ENCODE results near the gene DNAH10. TPM values are rescaled to one million over a fixed set of nuclear protein-coding genes. Genes with fewer than 3 reads are reported as not detected.

The DNAH10 gene
- total RNA-seq, 1 donor from 2014 or later = 0.66 TPM

GRCh38 chr12:123762715-123763052, 583 bp downstream of the DNAH10 start:
- H3K4me1 Mint-ChIP-seq (ENCODE audit: low read depth, unreplicated experiment) = no peaks in the 10 kb centered on the region
- TF ChIP-seq, protein P1, sequence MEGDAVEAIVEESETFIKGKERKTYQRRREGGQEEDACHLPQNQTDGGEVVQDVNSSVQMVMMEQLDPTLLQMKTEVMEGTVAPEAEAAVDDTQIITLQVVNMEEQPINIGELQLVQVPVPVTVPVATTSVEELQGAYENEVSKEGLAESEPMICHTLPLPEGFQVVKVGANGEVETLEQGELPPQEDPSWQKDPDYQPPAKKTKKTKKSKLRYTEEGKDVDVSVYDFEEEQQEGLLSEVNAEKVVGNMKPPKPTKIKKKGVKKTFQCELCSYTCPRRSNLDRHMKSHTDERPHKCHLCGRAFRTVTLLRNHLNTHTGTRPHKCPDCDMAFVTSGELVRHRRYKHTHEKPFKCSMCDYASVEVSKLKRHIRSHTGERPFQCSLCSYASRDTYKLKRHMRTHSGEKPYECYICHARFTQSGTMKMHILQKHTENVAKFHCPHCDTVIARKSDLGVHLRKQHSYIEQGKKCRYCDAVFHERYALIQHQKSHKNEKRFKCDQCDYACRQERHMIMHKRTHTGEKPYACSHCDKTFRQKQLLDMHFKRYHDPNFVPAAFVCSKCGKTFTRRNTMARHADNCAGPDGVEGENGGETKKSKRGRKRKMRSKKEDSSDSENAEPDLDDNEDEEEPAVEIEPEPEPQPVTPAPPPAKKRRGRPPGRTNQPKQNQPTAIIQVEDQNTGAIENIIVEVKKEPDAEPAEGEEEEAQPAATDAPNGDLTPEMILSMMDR (IDR thresholded peaks at IDR 0.05; ENCODE audit: partially characterized antibody, unreplicated experiment) = no peak
- H3K9me3 Mint-ChIP-seq (ENCODE audit: unreplicated experiment) = peaks cover 2% of the 10 kb centered on the region
- H3K27ac Mint-ChIP-seq (ENCODE audit: unreplicated experiment) = no peak overlapping the region
- no peak for DNase-seq
- H3K4me3 Mint-ChIP-seq (ENCODE audit: unreplicated experiment) = peak overlapping the region; percentile 57
- no peaks in the 10 kb centered on the region for H3K36me3 Mint-ChIP-seq (ENCODE audit: unreplicated experiment)
- no peaks in the 10 kb centered on the region for H3K27me3 Mint-ChIP-seq (ENCODE audit: unreplicated experiment)

DNA sequence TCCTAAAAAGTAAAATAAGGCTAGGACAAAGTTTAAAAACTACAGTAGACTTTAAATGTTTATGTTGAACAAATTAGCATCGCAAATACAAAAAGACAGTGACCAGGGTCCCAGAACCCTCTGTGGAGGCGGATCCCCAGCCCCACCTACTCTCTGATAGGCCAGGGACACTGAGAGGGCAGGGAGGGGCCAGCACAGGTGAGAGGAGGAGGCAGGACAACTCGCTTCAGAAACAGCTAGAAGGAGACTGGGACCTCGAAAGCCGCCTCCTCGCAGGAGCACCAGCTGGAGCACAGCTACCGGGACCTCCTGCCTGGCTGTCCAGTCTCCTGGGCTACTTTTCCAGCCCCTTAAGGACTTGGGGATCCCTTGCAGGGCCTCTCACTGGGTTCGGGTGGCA, 992 bp downstream of the DNAH10 start:
- no peaks in the 10 kb centered on the region for H3K4me1 Mint-ChIP-seq (ENCODE audit: low read depth, unreplicated experiment)
- H3K36me3 Mint-ChIP-seq (ENCODE audit: unreplicated experiment) = no peaks in the 10 kb centered on the region
- no peak overlapping the region for H3K4me3 Mint-ChIP-seq (ENCODE audit: unreplicated experiment)
- DNase-seq = no peak
- peaks cover 2% of the 10 kb centered on the region for H3K9me3 Mint-ChIP-seq (ENCODE audit: unreplicated experiment)
- H3K27ac Mint-ChIP-seq (ENCODE audit: unreplicated experiment) = no peak overlapping the region
- TF ChIP-seq, protein P1 (IDR thresholded peaks at IDR 0.05; ENCODE audit: partially characterized antibody, unreplicated experiment) = no peak
- H3K27me3 Mint-ChIP-seq (ENCODE audit: unreplicated experiment) = no peaks in the 10 kb centered on the region

DNA sequence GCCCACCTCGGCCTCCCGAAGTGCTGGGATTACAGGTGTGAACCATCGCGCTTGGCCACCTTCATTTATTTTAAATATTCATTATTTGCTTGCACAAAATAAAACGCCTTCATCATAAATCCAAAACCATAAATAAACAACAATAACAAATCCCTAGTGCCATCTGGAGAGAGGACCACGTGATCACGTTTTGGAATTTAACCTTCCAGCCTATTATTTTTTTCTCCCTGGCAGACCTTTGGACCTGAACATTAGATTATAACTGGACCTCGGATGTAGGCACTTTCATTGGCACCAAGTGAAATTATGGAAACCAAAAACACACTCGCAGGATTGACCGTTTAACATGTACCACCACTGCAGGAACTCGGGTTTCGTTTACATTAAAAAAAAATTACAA, 2.0 kb downstream of the DNAH10 start:
- Mint-ChIP-seq H3K27ac (ENCODE audit: unreplicated experiment) (no peak overlapping the region), H3K9me3 (ENCODE audit: unreplicated experiment) (peaks cover 2% of the 10 kb centered on the region), H3K4me1 (ENCODE audit: low read depth, unreplicated experiment) (no peaks in the 10 kb centered on the region), H3K4me3 (ENCODE audit: unreplicated experiment) (no peak overlapping the region), H3K36me3 (ENCODE audit: unreplicated experiment) (no peaks in the 10 kb centered on the region), H3K27me3 (ENCODE audit: unreplicated experiment) (no peaks in the 10 kb centered on the region)
- TF ChIP-seq, protein P1 (IDR thresholded peaks at IDR 0.05; ENCODE audit: partially characterized antibody, unreplicated experiment) = no peak
- no peak for DNase-seq

- H3K4me1 Mint-ChIP-seq (ENCODE audit: low read depth, unreplicated experiment) = no peaks in the 10 kb centered on the region
- H3K36me3 Mint-ChIP-seq (ENCODE audit: unreplicated experiment) = no peaks in the 10 kb centered on the region
- no peak overlapping the region for H3K27ac Mint-ChIP-seq (ENCODE audit: unreplicated experiment)
- H3K4me3 Mint-ChIP-seq (ENCODE audit: unreplicated experiment) = no peak overlapping the region
- TF ChIP-seq, protein P1 (IDR thresholded peaks at IDR 0.05; ENCODE audit: partially characterized antibody, unreplicated experiment) = no peak
- no peak for DNase-seq
- no peaks in the 10 kb centered on the region for H3K9me3 Mint-ChIP-seq (ENCODE audit: unreplicated experiment)
- H3K27me3 Mint-ChIP-seq (ENCODE audit: unreplicated experiment) = no peaks in the 10 kb centered on the region
Observed at GRCh38 chr12:123765504-123766035, 3.5 kb downstream of the DNAH10 start.

- no peak for DNase-seq
- H3K4me1 Mint-ChIP-seq (ENCODE audit: low read depth, unreplicated experiment) = peaks cover 3% of the 10 kb centered on the region
- TF ChIP-seq, protein P1 (IDR thresholded peaks at IDR 0.05; ENCODE audit: partially characterized antibody, unreplicated experiment) = no peak
- no peak overlapping the region for H3K27ac Mint-ChIP-seq (ENCODE audit: unreplicated experiment)
- H3K4me3 Mint-ChIP-seq (ENCODE audit: unreplicated experiment) = no peak overlapping the region
- no peaks in the 10 kb centered on the region for H3K9me3 Mint-ChIP-seq (ENCODE audit: unreplicated experiment)
- no peaks in the 10 kb centered on the region for H3K36me3 Mint-ChIP-seq (ENCODE audit: unreplicated experiment)
- H3K27me3 Mint-ChIP-seq (ENCODE audit: unreplicated experiment) = no peaks in the 10 kb centered on the region
Observed at GRCh38 chr12:123767613-123768012, 5.5 kb downstream of the DNAH10 start.
